Measurements from ENCODE around the gene CEP350. TPM values are rescaled to one million over a fixed set of nuclear protein-coding genes. Genes with fewer than 3 reads are reported as not detected.

Gene CEP350
- total RNA-seq, 1 experiment from 2014 or later = 42.9 TPM

DNA sequence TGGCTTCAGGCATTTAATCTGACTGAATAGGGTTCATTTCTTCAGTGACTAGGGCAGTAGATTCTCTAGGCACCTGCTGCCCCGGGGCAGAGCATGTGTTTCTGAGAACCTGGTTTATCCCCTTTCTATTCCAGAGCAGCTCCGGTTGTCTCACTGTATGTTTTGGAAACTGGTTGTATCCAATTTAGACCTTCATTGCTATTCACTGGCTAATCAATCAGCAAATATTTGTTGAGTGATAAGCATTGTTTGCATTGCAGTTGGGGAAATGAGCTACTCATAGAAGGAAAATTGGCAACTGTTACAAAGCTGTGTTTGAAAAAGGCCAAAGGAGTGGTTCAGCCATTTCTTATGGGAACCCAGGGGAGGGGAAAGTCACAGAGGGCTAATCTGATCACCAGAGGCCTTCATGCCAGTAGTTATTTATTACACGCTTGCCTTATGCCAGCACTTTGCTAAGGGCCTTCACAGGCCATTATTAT is 203.0 kb downstream of the CEP350 start:
- H3K9me3 ChIP-seq (replicated peaks) = no peaks in the 10 kb centered on the region
- H3K36me3 ChIP-seq = no peaks in the 10 kb centered on the region; the same call in 1 of the 2 replicates
- H3K4me3 ChIP-seq = no peak overlapping the region
- peaks cover 41% of the 10 kb centered on the region for H3K4me1 ChIP-seq (replicated peaks)
- DNase-seq (ENCODE audit: low read depth in 1 of 2, low spot score in 2 of 2) = no peak
- no peak overlapping the region for H3K27ac ChIP-seq
- no peaks in the 10 kb centered on the region for H3K27me3 ChIP-seq (replicated peaks)

DNA sequence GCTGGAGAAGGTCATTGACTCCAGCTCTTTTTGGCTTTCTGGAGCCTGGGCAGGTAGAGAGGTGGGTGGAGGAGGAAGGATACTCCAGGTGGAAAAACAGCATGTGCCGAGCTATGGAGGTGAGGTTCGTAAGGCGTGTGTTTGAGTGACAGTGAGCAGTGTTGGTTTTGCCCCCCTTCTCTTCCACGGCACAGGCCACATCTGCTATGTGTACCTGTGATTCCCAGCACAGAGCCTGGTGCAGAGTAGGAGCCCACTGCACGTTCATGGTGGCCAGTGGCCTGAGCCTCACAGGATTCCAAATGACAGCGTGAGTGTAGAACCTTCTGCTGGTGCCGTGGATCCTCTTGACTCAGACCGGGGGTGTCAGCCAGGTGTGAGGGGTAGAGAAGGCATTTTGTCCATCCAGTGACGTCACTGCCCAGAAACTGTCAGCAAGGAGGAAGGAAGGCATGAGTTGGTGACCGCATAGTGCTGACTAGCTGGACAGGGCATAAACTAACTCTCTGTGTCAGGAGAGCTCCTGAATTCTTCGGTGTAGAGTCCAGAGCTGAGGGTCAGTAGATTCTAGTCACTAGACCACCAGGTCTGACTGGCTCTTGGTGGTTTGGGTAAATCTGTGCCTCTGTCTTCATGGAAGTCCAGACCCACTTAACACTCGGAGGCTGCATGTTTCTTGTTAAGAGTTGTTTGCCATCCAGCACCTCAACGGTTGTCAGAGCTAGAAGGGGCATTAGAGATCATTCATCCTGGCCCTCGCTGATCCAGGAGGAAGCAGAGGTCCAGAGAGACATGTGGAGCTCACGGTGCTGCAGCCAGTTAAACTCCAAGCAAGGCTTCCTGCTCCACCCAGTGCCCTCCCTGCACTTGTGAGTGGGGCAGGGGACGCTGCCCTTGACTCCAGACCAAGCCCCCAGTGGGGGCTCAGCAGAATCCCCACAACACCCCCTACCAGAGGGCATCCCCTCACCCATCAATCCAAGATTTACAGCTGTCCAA is 203.8 kb downstream of the CEP350 start:
- Histone ChIP-seq H3K36me3 (no peaks in the 10 kb centered on the region; the same call in 1 of the 2 replicates), H3K9me3 (replicated peaks) (no peaks in the 10 kb centered on the region), H3K4me1 (replicated peaks) (peaks cover 33% of the 10 kb centered on the region), H3K27ac (no peak overlapping the region), H3K4me3 (no peak overlapping the region), H3K27me3 (replicated peaks) (no peaks in the 10 kb centered on the region)
- DNase-seq (ENCODE audit: low read depth in 1 of 2, low spot score in 2 of 2) = no peak

DNA sequence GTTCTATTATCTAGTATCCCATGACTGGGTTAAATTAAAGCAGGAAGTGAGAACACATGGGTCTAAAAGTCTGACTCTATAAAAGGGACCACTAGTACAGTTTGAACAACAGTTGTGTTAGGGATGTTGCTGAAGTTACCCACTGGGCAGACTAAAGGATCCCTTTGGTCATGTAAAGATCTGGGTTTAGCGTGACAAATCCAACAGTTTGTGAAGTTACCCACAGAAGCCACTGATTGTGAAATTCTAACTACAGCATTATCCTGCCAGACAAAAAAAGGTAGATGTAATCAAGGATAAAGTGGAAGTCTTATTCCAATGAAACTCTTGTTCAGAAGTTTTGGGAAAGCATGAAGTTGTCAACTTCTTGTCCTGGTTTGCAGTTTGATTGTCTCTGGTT is 205.7 kb downstream of the CEP350 start:
- Histone ChIP-seq H3K4me1 (replicated peaks) (peaks cover 24% of the 10 kb centered on the region), H3K27ac (no peak overlapping the region), H3K27me3 (replicated peaks) (no peaks in the 10 kb centered on the region), H3K36me3 (no peaks in the 10 kb centered on the region; the same call in 1 of the 2 replicates), H3K4me3 (no peak overlapping the region), H3K9me3 (replicated peaks) (no peaks in the 10 kb centered on the region)
- no peak for DNase-seq (ENCODE audit: low read depth in 1 of 2, low spot score in 2 of 2)

DNA sequence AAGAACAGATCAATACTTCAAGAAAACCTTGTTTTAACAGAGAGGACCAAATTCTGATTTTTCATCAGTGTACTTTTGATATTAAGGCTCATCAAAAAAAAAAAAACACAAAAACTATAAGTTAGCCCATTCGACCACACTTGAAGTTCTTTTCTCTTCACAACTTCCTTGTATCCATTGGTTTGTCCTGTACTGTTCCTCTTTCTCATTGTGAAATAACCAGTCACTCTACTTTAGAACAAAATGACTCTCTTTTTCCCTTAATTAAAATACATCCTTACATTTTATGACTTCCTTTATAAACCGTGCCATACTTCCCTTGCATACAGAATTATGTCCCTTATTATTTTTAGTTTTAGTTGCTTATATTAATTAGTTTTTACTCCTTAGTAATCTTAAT is 208.4 kb downstream of the CEP350 start:
- Histone ChIP-seq H3K36me3 (peaks cover 7% of the 10 kb centered on the region), H3K27me3 (replicated peaks) (no peaks in the 10 kb centered on the region), H3K27ac (no peak overlapping the region), H3K4me1 (replicated peaks) (no peaks in the 10 kb centered on the region), H3K9me3 (replicated peaks) (no peaks in the 10 kb centered on the region), H3K4me3 (no peak overlapping the region)
- no peak for DNase-seq (ENCODE audit: low read depth in 1 of 2, low spot score in 2 of 2)

Other genes starting within 250 kb of the CEP350 start
- gene FAM163A, start 211.5 kb upstream of the CEP350 start, total RNA-seq (2014; rRNA removed; shearing (Covaris generic)) = not detected in 2 replicates
- gene TOR1AIP2, start 77.0 kb upstream of the CEP350 start, total RNA-seq (2014; rRNA removed; shearing (Covaris generic)) = 48.9 and 89.4 TPM in 2 replicates
- gene TOR1AIP1, start 72.5 kb upstream of the CEP350 start, total RNA-seq (2014; rRNA removed; shearing (Covaris generic)) = 33.0 and 50.6 TPM in 2 replicates
- gene QSOX1, start 200.1 kb downstream of the CEP350 start, total RNA-seq (2014; rRNA removed; shearing (Covaris generic)) = 163 and 262 TPM in 2 replicates